Superior temporal gyrus (tissue), 1 donor: ENCODE results near the gene TMEM243.

Source experiments
- DNase-seq: peaks from one replicate; pipeline ENCODE4 v3.0.0-alpha.2; 2016; ENCODE audit errors: extremely low spot score

The TMEM243 gene

DNA sequence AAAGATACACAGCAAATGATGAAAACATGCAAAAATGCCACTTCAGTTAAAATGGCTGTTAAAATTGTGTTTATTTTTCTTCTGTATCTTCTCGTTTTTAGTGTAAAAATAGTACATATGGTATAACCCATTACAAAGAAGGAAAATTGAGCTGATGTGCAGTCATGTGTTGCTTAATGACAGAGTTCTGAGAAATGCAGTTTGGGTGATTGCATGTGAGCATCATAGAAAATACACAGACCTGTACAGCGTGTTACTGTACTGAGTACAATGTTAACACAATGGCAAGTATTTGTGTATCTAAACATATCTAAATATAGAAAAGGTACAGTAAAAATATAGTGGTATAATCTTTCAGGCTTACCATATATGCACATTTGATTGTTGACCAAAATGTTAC lies 60.0 kb downstream of the TMEM243 start:
- DNase-seq: no peak

DNA sequence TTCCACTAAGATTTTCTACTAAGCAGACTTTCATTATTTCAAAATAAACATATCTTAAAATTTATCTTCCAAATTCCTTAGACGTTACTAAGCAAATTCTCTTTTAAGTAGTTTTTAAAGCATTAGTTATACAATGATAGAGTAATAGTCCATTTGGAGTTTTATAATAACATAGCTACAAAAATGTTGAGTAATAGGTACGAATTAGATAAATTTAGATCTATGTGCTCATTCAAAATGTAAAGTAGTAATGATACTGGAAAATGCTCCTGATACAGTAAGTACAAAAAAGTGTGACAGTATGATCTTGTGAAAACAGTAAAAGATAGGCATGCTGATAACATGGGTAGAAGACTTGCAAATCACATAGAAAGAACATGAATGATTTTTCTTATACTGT lies 62.8 kb downstream of the TMEM243 start:
- DNase-seq: no peak

DNA sequence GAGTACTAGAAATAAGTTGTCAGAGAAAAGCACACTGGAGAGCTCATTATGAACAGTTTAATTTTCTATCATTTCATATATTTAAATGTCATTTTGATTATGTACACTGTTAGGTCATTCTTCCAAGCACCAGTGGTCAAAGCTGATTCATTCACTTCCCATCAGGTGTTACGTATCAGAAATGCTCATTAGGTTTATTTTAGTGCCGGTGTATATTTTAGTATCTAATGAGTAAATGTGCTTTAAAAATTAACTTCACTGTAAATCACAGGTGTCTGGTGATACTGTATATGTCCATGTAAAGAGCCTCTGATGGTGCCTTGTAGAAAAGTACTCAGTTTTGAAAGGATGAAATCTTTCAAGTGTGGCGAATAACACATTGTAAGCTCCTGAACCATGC lies 63.7 kb downstream of the TMEM243 start:
- no peak for DNase-seq

DNA sequence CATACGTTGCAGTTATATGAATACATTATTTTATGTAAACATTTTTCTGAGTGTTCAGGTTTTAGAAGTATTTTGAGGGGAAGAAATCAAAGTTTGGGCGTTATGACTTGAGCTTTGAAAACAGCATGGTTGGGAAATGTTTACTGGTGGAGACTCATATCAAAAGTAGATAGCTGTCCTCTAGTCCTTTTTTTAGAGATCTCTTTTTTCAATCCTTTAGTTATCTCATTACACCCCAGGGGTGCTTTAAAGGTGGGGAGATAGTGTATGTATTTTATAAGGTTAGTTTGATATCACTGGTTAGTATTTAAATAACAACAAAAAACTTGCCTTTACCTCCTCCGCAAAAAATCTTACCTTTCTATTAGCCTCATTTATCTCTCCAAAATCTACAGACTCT lies 65.0 kb downstream of the TMEM243 start:
- no peak for DNase-seq

DNA sequence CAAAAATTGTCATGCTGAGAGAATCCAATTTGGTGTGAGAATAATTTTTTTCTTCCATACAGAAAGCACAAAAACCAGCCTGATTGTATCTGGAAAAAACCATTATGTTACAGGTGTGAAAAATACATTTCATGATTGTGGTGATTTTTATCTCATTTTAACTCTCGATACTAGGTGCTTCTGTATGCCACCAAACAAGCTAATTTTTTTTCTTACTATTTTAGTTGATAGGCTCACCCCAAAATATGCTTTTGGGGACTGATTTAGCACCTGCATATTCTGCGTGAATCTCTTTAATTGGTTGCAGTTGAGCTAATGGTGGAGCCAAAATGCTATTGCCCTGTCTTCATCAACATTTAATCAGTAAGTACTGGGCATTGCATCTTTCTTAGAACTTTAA lies 65.4 kb downstream of the TMEM243 start:
- no peak for DNase-seq

DNA sequence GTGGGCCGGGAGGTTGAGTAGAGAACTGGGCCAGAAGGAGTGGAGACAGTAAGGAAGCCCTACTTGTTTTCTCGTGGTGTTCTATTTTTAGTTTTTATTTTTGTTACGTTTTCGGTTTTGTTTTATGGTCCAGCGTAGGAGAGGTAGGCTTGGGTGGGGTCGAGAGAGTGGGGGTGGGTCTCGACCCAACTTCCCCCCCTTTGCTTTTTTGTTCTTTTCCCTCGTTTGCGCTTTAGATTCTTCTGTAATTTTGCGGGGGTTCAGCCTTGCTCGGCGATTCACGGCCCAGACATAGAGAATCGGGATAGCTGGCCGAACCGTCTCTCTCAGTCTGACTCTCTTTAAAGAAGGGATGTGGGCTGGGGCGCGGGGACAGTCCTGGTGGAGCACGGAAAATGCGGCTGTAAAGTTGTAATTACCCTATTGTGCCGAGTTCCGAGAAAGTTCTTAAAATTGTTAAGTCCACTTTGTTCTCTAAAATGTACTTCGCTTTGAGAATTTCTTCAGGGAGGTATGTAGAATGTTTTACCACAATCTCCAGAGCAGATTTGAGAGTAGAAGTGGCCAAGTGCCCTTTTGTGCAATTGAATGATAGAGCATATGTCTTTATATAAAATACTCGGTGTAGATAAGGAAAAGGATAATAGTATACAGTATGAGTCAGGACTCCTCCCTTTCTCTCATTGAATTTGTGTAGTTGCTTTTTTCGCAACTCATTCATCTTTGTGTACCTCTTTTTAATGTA lies 66.5 kb downstream of the TMEM243 start:
- peak; percentile 60 for DNase-seq

DNA sequence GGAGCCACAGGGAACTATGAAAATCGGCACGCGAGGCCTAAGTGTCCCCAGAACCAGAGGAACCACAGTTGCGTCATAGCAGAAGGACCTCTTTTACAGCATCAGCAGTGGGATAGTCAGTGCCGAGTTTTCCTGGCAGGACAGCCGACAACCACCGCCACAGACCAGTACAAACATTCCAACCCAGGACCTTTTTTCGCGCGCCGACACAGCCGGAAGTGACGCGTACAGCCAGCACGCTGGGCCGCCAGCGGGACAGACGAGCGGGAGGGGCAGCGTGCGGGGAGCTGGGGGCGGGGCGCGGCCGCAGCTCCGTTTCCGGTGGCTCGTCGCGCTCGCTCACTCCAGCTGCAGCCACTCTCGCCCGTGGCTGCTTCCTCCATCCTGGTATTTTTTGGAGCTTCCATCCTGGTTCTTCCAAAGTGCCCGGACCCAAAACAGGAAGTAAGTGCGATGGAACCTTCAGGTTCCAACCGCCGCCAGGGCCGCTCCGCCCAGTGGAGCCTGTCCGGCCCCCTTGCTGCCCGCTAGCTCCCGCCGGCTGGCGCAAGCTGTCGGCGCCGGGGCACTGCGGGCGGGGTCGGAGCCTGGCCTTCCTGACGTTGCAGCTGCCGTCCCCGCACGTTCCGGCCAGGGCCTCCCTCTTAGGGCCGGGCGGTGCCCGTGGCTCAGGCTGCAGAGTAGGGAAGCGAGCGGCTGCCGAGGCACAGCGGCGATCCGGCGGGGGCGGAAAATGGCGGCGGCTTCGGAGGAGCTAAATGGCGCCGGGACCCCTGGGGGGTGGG lies 67.2 kb downstream of the TMEM243 start, which contains the start of gene DMTF1:
Gene DMTF1, plus strand, starts transcription at position 342 of the 785 bp plus-strand sequence. CDS start 12,489 bp downstream, outside the sequence.
- DNase-seq: peak; percentile 95

DNA sequence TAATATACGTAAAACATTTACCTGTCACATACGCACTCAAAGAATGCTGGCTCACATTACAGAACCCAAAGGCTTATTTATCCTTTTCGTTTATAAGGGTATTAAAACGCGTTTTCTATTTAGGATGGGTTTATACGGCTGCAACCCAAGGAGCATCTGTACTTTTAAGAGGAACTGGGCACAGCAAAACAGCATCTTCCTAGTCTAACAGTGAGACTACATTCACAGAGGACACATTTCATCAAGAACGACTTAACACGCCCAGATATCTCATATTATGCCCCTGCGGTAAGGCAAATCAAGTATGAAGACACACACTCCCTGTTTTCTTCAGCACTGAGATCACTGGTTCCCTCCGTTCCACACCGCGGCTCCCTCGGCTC lies 67.8 kb downstream of the TMEM243 start:
- no peak for DNase-seq

DNA sequence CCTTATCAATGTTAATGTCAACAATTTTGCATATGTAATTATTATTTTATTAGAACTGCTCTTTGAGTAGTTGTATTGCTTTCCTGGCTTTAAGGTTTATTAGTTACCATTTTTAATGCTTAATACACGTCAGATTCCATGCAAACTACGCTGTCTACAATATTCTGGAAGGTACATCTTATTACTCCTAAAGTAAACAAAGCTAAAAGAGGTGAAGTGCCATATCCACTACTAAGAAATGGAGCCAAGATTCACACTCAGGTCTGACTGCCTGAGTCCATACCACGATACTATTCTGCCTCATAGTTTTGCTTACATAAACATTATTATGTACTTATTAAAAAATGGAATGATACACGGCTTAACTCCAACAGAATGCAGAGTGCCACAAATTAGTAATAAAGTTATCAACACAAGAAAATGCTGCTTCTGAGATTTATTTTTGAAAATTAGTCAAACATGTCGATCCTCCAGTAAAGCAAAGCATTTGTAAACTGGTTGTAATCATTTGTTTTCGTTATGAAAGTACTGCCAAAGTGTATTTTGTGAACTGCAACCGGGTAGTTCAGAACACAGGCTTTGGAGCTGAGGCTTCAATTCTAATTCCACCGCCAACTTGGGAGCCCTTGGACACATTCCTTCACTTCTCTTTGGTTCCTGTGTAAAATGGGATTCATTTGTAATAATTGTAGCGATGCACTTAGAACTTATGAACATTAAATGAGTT lies 68.4 kb downstream of the TMEM243 start:
- no peak for DNase-seq

DNA sequence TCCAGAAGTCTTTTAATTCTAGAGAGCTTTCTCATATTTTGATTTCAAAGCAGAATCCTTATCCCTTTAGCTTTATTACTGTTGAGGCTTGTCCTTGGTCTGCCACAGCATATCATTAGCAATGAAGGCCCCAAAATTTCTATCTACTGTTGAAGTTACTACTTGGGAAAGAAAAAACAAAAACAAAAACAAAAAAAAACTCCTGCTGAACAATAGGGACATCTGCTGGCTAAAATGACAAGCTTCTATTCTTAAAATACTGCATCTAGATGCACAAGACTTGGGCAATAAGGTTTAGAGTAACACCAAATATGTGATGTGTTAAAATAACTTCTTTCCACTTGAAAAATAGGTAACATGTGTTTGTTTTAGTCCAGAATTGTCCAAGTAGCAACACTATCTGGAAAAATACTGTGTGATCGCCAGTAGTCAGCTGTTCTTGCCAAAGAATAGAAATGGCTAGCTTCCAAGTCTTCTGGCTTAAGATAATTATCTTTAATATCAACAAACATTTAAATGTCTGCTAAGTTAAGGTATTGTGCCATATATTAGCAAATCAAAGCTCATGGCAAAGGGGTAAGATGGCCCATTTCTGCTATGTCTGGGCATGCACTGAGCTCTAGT lies 71.1 kb downstream of the TMEM243 start:
- peak; percentile 81 for DNase-seq

DNA sequence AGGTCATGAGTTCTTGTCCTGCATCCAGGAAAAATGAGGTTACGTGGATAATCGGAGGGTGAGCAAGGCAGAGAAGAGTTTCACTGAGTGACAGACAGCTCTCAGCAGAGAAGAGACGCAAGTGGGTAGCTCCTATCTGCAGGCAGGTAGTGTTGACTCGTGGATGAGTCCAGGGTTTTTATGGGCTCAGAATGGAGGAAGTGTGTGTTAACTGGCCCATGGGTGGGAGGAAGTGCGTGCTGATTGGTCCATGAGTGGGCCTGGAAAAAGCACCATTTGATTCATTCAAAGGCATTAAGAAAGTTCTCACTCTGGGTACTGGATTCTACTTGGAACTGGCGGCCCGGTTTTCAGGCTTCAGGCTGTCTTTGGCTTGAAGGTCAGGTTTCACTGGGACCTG lies 72.0 kb downstream of the TMEM243 start:
- no peak for DNase-seq

DNA sequence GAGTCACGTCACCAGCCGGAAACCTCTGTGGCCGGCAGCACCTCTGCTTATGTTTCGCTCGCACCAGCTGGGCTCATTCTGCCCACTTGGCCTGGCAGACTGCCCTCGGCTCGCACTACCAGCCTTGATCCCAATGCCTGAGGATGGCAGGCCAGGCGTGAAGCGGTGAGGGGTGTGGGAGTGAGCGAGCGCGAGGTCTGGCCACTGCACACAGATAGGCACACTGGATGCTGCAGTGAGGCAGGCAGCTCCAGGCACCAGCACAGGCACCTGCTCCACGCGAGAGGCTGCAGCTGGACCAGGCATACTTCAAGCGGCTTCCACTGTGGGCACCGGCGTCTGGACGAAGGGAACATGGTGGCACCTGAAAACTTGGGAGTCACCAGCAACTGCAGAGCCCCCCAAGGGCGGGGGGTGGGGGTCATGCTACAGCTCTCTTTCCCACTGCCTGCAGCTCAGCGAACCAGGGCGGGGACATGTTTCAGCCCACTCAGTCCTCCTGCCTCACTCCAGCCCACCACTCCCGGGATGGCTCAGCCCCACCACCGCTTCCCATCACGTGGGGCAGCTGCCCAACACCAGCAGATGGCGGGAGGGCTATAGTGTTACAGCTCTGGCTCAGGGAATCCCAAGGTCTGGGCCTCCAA lies 72.7 kb downstream of the TMEM243 start:
- no peak for DNase-seq
